Endothelial cell of umbilical vein (primary cell): Measurements from ENCODE around the gene LRWD1. TPM values are rescaled to one million over a fixed set of nuclear protein-coding genes. Genes with fewer than 3 reads are reported as not detected.
"Not testable (repeated sequence)": the region's sequence is repeated elsewhere in the genome, so short reads cannot be mapped to it uniquely, and the experiment has no call there.

Source experiments
- BruUV-seq: library from RNA; stranded (reverse); fragments of 400-500 nt; replicated peaks from 2 replicates; lab custom pipeline; 2021; lab: Mats Ljungman, UMichigan
- CTCF ChIA-PET: fragments of 300-600, 350-600 bp; sonication (Branson Sonifier 250); formaldehyde crosslinking; loops from one replicate; lab custom pipeline; 2021; ENCODE audit warnings: antibody characterized with exemption, inconsistent platforms; lab: Charles Lee
- POLR2A ChIA-PET: fragments of 300-600, 350-600 bp; sonication (Branson Sonifier 250); formaldehyde crosslinking; loops from one replicate; lab custom pipeline; 2021; ENCODE audit warnings: antibody characterized with exemption, inconsistent platforms; lab: Charles Lee
- DNase-seq: peaks from one replicate; pipeline ENCODE4 v3.0.0-alpha.2; 2011; ENCODE audit warnings: low read depth, low spot score
- FAIRE-seq: peaks from 2 replicates; lab custom pipeline; 2011; peaks lifted over from hg19 to GRCh38; lab: Jason Lieb, UNC
- H2AFZ ChIP-seq: 2 replicates; pipeline ENCODE4 v1.6.0; 2012; ENCODE audit warnings: low read depth, low read length, control low read depth, inconsistent platforms
- H3K27ac ChIP-seq: 2 replicates; pipeline ENCODE4 v1.5.1; 2011; ENCODE audit warnings: low read depth, mild to moderate bottlenecking, control low read depth, low read length, moderate library complexity; ENCODE audit not compliant: insufficient read depth
- H3K27me3 ChIP-seq, 2 experiments: 2 replicates each; pipeline versions ENCODE4 v1.6.0 to v1.6.1; 2011; ENCODE audit warnings: low read length in 2 of 2, mixed read lengths in 1 of 2; ENCODE audit not compliant: control insufficient read depth in 2 of 2, insufficient read depth in 2 of 2
- H3K36me3 ChIP-seq, 2 experiments: 2 replicates in 1 of 2; 3 replicates in 1 of 2; pipeline ENCODE4 v1.5.1; 2011; ENCODE audit warnings: low read length in 2 of 2, mild to moderate bottlenecking in 1 of 2, moderate library complexity in 1 of 2; ENCODE audit not compliant: control insufficient read depth in 2 of 2, insufficient read depth in 2 of 2; ENCODE audit errors: extremely low read depth in 1 of 2
- H3K4me1 ChIP-seq: 3 replicates; pipeline ENCODE4 v1.5.1; 2011; ENCODE audit warnings: mild to moderate bottlenecking, low read length; ENCODE audit not compliant: control insufficient read depth, insufficient read depth; ENCODE audit errors: extremely low read depth
- H3K4me2 ChIP-seq: 2 replicates; pipeline ENCODE4 v1.6.1; 2011; ENCODE audit warnings: low read length, control low read depth, mixed read lengths; ENCODE audit not compliant: insufficient read depth
- H3K4me3 ChIP-seq, 3 experiments: fragments of 200-600 bp in 1 of 3; sonication (generic), shearing (Covaris generic) in 1 of 3; replicated peaks in 1 of 3; 2 replicates each; pipeline ENCODE4 v1.5.1; 2011 to 2016; ENCODE audit warnings: control low read depth in 3 of 3, low read length in 3 of 3, mild to moderate bottlenecking in 2 of 3, inconsistent platforms in 1 of 3, low read depth in 1 of 3, moderate library complexity in 1 of 3; ENCODE audit not compliant: insufficient read depth in 1 of 3
- H3K79me2 ChIP-seq: 2 replicates; pipeline ENCODE4 v1.6.0; 2012; ENCODE audit warnings: low read length, inconsistent platforms; ENCODE audit not compliant: control insufficient read depth, insufficient read depth
- H3K9ac ChIP-seq: replicated peaks from 2 replicates; pipeline ENCODE3; 2011; ENCODE audit warnings: low read length, control low read depth; ENCODE audit not compliant: insufficient read depth; ENCODE audit errors: extremely low read depth
- H3K9me1 ChIP-seq: replicated peaks from 3 replicates; pipeline ENCODE4 v1.6.0; 2011; ENCODE audit warnings: mild to moderate bottlenecking, low read length; ENCODE audit not compliant: control insufficient read depth, insufficient read depth; ENCODE audit errors: extremely low read depth
- H3K9me3 ChIP-seq: replicated peaks from 2 replicates; pipeline ENCODE4 v1.5.1; 2012; ENCODE audit warnings: low read length, inconsistent platforms; ENCODE audit not compliant: control insufficient read depth, insufficient read depth
- H4K20me1 ChIP-seq: replicated peaks from 2 replicates; pipeline ENCODE3; 2011; ENCODE audit warnings: mild to moderate bottlenecking, low read length; ENCODE audit not compliant: control insufficient read depth, insufficient read depth; ENCODE audit errors: extremely low read depth
- dilution Hi-C: fragments of 300-500 bp; cut with MboI; formaldehyde crosslinking; loops from one replicate; pipeline ENCODE4 v1.15.0; 2019; ENCODE audit warnings: low sequenced_read_pairs; ENCODE audit not compliant: extremely low pct_ligation_motif_present
- intact Hi-C: fragments of 100-400 bp; cut with micrococcal nuclease; formaldehyde crosslinking; loops from one replicate; pipeline ENCODE4 v1.10.0; 2022
- polyA plus RNA-seq, 4 experiments: library from polyadenylated mRNA; depleted of rRNA in 3 of 4; stranded (reverse) in 3 of 4; unstranded in 1 of 4; fragments of >200 nt; gene quantifications; 2 replicates each; pipeline versions ENCODE4 v1.2.1 to v1.2.3, GENCODE V29; 2011 to 2012; ENCODE audit warnings: missing spikeins in 1 of 4
- total RNA-seq: library from RNA; stranded (reverse); gene quantifications from 2 replicates; pipeline ENCODE4 v1.2.3, GENCODE V29; 2021

Gene LRWD1
- total and polyA plus RNA-seq, 2 donors (not counting 3 experiments of a cell fraction or from before 2014, with no cell fraction given) = 21.7 to 22.7 TPM

GRCh38 chr7:102496861-102497260, 32.1 kb downstream of the LRWD1 start:
- H3K27ac ChIP-seq, dilution Hi-C loops: not testable (repeated sequence)

GRCh38 chr7:102497308-102497707, 32.5 kb downstream of the LRWD1 start:
- intact Hi-C loops, H3K9ac ChIP-seq, H3K27me3 ChIP-seq, BruUV-seq, H3K4me3 ChIP-seq, H3K79me2 ChIP-seq, H3K4me1 ChIP-seq, H3K36me3 ChIP-seq, H3K27ac ChIP-seq, H3K9me3 ChIP-seq, H4K20me1 ChIP-seq, H3K4me2 ChIP-seq, POLR2A ChIA-PET, H3K9me1 ChIP-seq, CTCF ChIA-PET, H2AFZ ChIP-seq, dilution Hi-C loops, FAIRE-seq, DNase-seq: not testable (repeated sequence)

More at GRCh38 chr7:102496861-102497260, 32.1 kb downstream of the LRWD1 start:
- H3K4me2 ChIP-seq, FAIRE-seq, H3K4me1 ChIP-seq, H3K4me3 ChIP-seq, H3K27me3 ChIP-seq, H2AFZ ChIP-seq, H3K79me2 ChIP-seq, H3K36me3 ChIP-seq, H3K9ac ChIP-seq, intact Hi-C loops, POLR2A ChIA-PET, H4K20me1 ChIP-seq, H3K9me3 ChIP-seq, BruUV-seq, DNase-seq, H3K9me1 ChIP-seq, CTCF ChIA-PET: not testable (repeated sequence)

- H3K36me3 ChIP-seq, H3K79me2 ChIP-seq, H3K27me3 ChIP-seq, H3K4me3 ChIP-seq, dilution Hi-C loops, FAIRE-seq, H3K9ac ChIP-seq, H2AFZ ChIP-seq, H3K27ac ChIP-seq, H4K20me1 ChIP-seq, H3K4me1 ChIP-seq, H3K4me2 ChIP-seq, H3K9me3 ChIP-seq, POLR2A ChIA-PET, DNase-seq, BruUV-seq, H3K9me1 ChIP-seq, CTCF ChIA-PET, intact Hi-C loops: not testable (repeated sequence)
Measured at GRCh38 chr7:102498321-102498720, 33.5 kb downstream of the LRWD1 start.

- CTCF ChIA-PET, H3K27ac ChIP-seq, BruUV-seq, intact Hi-C loops, H3K27me3 ChIP-seq, FAIRE-seq, H3K4me3 ChIP-seq, dilution Hi-C loops, H3K4me1 ChIP-seq, DNase-seq, H4K20me1 ChIP-seq, H3K9me1 ChIP-seq, POLR2A ChIA-PET, H3K36me3 ChIP-seq, H3K9ac ChIP-seq, H3K9me3 ChIP-seq, H2AFZ ChIP-seq, H3K79me2 ChIP-seq, H3K4me2 ChIP-seq: not testable (repeated sequence)
Measured at GRCh38 chr7:102503141-102503540, 38.4 kb downstream of the LRWD1 start.
